Activated CD8-positive, alpha-beta T cell treated with anti-CD3 and anti-CD28 coated beads, Interleukin-2, amount 10 ng/mL, durations not matched to agents 7 days and 5 days (primary cell): ENCODE measurements around the gene TEX50. TPM values are rescaled to one million over a fixed set of nuclear protein-coding genes. Genes with fewer than 3 reads are reported as not detected.
"Not testable (repeated sequence)": the region's sequence is repeated elsewhere in the genome, so short reads cannot be mapped to it uniquely, and the experiment has no call there.

Experiments
- ATAC-seq: fragments of 150-1000 bp; cut with Tn5 transposase; one replicate; pipeline ENCODE4 v1.10.0; 2021; ENCODE audit warnings: moderate library complexity
- CTCF ChIA-PET: fragments of 350-600 bp; sonication (Branson Sonifier 250); formaldehyde crosslinking; loops from one replicate; lab custom pipeline; 2021; ENCODE audit warnings: antibody characterized with exemption; lab: Charles Lee
- POLR2A ChIA-PET: fragments of 350-600 bp; sonication (Branson Sonifier 250); formaldehyde crosslinking; loops from one replicate; lab custom pipeline; 2021; ENCODE audit warnings: antibody characterized with exemption; lab: Charles Lee
- DNase-seq: peaks from one replicate; pipeline ENCODE4 v3.0.0-alpha.2; 2020
- H3K27ac Mint-ChIP-seq: one replicate; pipeline ENCODE4 v1.8.0; 2021; ENCODE audit warnings: mild to moderate bottlenecking, mixed read lengths
- H3K27me3 Mint-ChIP-seq: one replicate; pipeline ENCODE4 v1.8.0; 2021; ENCODE audit warnings: low read depth, mixed read lengths
- H3K36me3 Mint-ChIP-seq: one replicate; pipeline ENCODE4 v1.8.0; 2021; ENCODE audit warnings: low read depth, mixed read lengths
- H3K4me1 Mint-ChIP-seq: one replicate; pipeline ENCODE4 v1.8.0; 2021; ENCODE audit warnings: low read depth, mixed read lengths
- H3K4me3 Mint-ChIP-seq: one replicate; pipeline ENCODE4 v1.8.0; 2021; ENCODE audit warnings: mild to moderate bottlenecking, mixed read lengths
- H3K9me3 Mint-ChIP-seq: one replicate; pipeline ENCODE4 v1.8.0; 2022; ENCODE audit warnings: mixed read lengths; ENCODE audit not compliant: insufficient read depth
- total RNA-seq, 2 experiments: library from RNA; stranded (reverse); gene quantifications; one replicate each; pipeline ENCODE4 v1.2.3, GENCODE V29; 2021

Gene TEX50, protein sequence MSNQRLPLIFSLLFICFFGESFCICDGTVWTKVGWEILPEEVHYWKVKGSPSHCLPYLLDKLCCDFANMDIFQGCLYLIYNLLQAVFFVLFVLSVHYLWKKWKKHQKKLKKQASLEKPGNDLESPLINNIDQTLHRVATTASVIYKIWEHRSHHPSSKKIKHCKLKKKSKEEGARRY
- total RNA-seq: not detected

DNA sequence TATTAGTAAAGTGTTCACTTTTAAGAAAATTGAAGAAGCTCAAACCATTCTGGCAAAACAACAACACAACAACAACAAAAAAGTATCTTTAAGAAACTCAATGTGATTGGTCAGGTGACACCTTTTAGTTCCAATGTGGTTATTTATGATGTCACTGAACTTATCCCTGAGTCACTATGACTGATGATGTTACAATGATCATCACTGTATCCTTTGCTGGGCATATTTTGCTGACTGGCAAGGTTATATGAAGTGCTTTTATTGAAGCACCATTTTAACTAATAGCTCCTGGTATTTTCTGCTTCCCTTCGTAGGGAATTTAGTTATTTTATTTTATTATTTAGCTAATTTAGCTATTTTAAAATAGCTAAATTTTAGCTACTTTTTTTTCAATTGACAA is at the start of gene TEX50:
Gene TEX50 (plus strand): TSS at position 223 of the 400 bp plus-strand sequence. CDS start 184 bp downstream, outside the sequence.
- Mint-ChIP-seq H3K27ac (no peak within 1 kb of the TSS), H3K27me3 (peaks cover 3% of the 10 kb centered on the region), H3K36me3 (no peaks in the 10 kb centered on the region), H3K4me1 (no peaks in the 10 kb centered on the region), H3K4me3 (no peak within 1 kb of the TSS), H3K9me3 (peaks cover 10% of the 10 kb centered on the region)
- ChIA-PET POLR2A (no interaction called here), CTCF (interaction anchor here (1.2 kb wide), 1 partner anchor 204 kb away, joined by 3 read pairs; no protein-coding TSS in a partner anchor)
- ATAC-seq: no peak
- no peak for DNase-seq

DNA sequence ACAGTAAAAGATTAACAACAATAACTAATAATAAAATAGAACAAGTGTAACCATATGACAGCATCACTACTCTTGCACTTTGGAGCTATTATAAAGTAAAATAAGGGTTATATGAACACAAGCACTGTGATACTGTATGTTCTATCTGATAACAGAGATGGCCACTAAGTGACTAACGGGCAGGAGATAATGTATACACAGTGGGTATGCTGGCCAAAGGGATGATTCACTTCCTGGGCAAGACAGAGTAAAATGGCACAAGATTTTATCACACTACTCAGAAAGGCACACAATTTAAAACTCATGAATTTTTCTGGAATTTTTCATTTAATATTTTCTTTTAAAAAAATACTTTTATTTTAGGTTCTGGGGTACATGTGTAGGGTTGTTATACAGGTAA is 44.6 kb upstream of the TEX50 start:
- no peaks in the 10 kb centered on the region for H3K36me3 Mint-ChIP-seq
- H3K4me1 Mint-ChIP-seq: no peaks in the 10 kb centered on the region
- no peak for DNase-seq

DNA sequence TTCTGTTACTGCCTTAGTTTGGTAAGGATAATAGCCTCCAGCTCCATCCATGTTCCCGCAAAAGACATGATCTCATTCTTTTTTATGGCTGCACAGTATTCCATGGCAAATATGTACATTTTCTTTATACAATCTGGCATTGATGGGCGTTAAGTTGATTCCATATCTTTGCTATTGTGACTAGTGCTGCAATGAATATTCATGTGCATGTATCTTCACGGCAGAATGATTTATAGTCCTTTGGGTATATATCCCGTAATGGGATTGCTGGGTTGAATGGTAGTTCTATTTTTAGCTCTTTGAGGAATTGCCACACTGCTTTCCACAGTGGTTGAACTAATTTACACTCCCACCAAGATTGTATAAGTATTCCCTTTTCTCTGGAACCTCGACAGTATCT is 44.0 kb upstream of the TEX50 start:
- H3K4me3 Mint-ChIP-seq, CTCF ChIA-PET, H3K9me3 Mint-ChIP-seq, ATAC-seq, DNase-seq, H3K36me3 Mint-ChIP-seq, H3K4me1 Mint-ChIP-seq, H3K27ac Mint-ChIP-seq, POLR2A ChIA-PET, H3K27me3 Mint-ChIP-seq: not testable (repeated sequence)

More for the DNA sequence above, 44.6 kb upstream of the TEX50 start:
- Mint-ChIP-seq H3K9me3 (no peaks in the 10 kb centered on the region), H3K27ac (no peak overlapping the region), H3K27me3 (peaks cover 2% of the 10 kb centered on the region), H3K4me3 (no peak overlapping the region)
- ATAC-seq: no peak
- ChIA-PET POLR2A (no interaction called here), CTCF (no interaction called here)

DNA sequence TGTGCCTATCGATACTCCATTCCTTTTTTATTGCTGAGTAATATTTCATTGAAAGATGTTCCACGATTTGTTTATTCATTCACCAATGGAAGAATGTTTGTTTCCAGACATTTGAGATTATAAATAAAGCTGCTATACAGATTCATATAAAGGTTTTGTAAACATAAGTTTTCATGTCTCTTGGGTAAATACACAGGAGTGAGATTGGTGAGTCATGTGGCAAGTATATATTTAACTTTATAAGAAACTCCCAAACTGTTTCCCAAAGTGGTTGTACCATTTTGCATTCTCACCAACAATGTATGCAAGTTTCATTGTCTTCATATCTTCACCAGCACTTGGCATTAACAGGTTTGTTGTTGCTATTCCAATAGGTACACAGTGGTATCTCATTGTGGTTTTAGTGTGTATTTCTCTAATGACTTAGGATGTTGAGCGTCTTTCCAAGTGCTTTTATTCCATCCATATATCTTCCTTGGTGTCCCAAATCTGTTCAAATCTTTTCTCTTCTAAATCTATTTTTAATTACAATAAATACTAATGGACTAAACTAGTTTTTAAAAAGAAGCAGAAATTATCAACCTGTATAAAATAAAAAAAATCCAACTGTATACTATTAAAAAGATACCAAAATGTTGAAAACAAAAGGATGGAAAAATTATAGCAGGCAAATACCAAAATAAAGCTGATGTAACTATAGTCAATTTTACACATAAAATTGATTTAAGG is 38.9 kb upstream of the TEX50 start:
- DNase-seq (no peak), ATAC-seq (no peak)
- ChIA-PET CTCF (no interaction called here), POLR2A (no interaction called here)
- Mint-ChIP-seq H3K4me1 (no peaks in the 10 kb centered on the region), H3K36me3 (no peaks in the 10 kb centered on the region), H3K4me3 (no peak overlapping the region), H3K9me3 (no peaks in the 10 kb centered on the region), H3K27ac (no peak overlapping the region), H3K27me3 (peaks cover 2% of the 10 kb centered on the region)

DNA sequence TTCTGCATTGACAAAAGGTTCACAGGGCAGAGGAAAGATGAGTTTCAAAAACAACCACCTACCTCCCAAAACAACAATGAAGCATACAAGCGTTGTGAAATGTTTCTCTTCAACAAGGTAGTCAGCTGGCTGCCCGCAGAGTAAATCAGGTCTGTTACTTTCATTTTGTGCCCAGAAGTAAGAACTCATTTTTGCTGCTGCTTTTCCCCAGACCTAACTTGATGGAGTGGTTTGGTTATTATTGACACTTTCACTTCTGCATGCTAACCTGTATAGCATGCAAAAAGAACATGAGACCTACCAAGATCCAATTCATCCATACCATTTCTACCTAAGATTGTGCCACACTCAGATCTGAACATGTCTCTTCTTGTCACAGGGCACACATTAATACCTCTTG is 33.5 kb upstream of the TEX50 start:
- Mint-ChIP-seq H3K4me3 (no peak overlapping the region), H3K9me3 (no peaks in the 10 kb centered on the region), H3K27me3 (peaks cover 6% of the 10 kb centered on the region), H3K27ac (no peak overlapping the region), H3K4me1 (no peaks in the 10 kb centered on the region), H3K36me3 (no peaks in the 10 kb centered on the region)
- POLR2A ChIA-PET: interaction anchor here (0.7 kb wide), 1 partner anchor 1072 kb away, joined by 3 read pairs; no protein-coding TSS in a partner anchor
- CTCF ChIA-PET: no interaction called here
- DNase-seq (no peak), ATAC-seq (no peak)

DNA sequence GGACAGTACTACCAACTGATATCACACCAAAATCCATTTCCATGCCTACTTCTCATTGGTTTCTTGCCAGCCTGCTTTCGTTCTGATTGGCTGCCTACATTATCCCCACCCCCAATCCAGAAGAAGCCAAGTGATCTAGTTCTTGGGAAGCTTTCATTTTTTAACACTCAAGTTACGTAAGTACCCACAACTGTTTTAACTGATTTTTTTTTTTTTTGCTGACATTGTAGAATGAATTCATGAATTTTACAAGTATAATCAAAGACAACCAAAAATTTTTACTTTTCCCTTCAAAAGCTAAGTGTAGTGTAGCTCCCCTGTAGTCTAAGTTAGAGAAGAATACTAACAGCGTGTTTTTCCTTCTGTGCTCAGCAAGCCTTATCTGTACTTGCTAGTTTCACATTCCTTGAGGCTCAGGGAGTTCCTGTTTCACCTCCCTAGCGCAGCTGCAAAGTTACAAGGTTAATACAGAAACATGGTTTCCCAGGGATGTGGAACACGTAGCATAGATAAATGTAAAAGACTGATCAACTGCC is 32.0 kb upstream of the TEX50 start, which contains the start of gene SLC9C2:
Gene SLC9C2 (minus strand): TSS at position 17 of the 536 bp plus-strand sequence. CDS start 1,296 bp downstream, outside the sequence.
- ATAC-seq (no peak), DNase-seq (no peak)
- no peaks in the 10 kb centered on the region for H3K36me3 Mint-ChIP-seq
- H3K4me1 Mint-ChIP-seq: no peaks in the 10 kb centered on the region
- no peaks in the 10 kb centered on the region for H3K9me3 Mint-ChIP-seq
- H3K27me3 Mint-ChIP-seq: peaks cover 3% of the 10 kb centered on the region
- ChIA-PET CTCF (no interaction called here), POLR2A (no interaction called here)
- H3K27ac Mint-ChIP-seq: no peak within 1 kb of the TSS
- no peak within 1 kb of the TSS for H3K4me3 Mint-ChIP-seq

DNA sequence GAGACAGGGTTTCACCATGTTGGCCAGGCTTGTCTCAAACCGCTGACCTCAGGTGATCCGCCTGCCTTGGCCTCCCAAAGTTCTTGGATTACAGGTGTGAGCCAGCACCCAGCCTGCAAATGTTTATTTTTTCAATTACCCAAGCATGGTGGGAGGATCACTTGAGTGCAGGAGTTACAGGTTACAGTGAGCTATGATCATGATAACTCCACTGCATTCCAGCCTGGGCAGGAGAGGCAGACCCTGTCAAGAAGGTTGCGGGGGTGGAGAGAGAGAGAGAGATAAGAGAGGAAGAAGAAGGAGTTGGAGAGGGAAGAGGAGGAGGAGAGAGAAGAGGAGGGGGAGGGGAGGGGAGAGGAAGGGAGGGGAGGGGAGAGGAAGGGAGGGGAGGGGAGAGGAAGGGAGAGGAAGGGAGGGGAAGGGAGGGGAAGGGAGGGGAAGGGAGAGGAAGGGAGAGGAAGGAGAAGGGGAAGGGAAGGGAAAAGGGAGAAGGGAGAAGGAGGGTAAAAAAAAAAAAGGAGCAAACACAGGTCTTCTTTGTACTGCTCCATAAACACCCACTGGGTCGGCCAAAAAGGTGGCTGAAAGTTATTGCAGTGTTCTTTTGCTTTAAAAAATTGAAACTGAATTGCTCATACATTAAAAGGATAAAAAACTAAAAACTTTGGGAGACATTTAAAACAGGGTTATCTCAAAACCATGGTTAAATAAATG is 26.5 kb upstream of the TEX50 start:
- Mint-ChIP-seq H3K27ac (no peak overlapping the region), H3K27me3 (peaks cover 3% of the 10 kb centered on the region), H3K4me3 (no peak overlapping the region), H3K9me3 (no peaks in the 10 kb centered on the region), H3K4me1 (no peaks in the 10 kb centered on the region), H3K36me3 (no peaks in the 10 kb centered on the region)
- DNase-seq (no peak), ATAC-seq (no peak)
- CTCF ChIA-PET: no interaction called here
- POLR2A ChIA-PET: no interaction called here

DNA sequence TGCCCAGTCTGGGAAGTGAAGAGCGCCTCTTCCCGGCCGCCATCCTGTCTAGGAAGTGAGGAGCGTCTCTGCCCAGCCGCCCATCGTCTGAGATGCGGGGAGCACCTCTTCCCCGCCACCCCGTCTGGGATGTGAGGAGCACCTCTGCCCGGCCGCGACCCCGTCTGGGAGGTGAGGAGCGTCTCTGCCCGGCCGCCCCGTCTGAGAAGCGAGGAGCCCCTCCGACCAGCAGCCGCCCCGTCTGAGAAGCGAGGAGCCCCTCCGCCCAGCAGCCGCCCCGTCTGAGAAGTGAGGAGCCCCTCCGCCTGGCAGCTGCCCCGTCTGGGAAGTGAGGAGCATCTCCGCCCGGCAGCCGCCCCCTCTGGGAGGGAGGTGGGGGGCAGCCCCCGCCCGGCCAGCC is 22.1 kb upstream of the TEX50 start:
- H3K36me3 Mint-ChIP-seq, H3K9me3 Mint-ChIP-seq, ATAC-seq, DNase-seq, H3K4me1 Mint-ChIP-seq, H3K27me3 Mint-ChIP-seq, H3K4me3 Mint-ChIP-seq, H3K27ac Mint-ChIP-seq, POLR2A ChIA-PET, CTCF ChIA-PET: not testable (repeated sequence)

DNA sequence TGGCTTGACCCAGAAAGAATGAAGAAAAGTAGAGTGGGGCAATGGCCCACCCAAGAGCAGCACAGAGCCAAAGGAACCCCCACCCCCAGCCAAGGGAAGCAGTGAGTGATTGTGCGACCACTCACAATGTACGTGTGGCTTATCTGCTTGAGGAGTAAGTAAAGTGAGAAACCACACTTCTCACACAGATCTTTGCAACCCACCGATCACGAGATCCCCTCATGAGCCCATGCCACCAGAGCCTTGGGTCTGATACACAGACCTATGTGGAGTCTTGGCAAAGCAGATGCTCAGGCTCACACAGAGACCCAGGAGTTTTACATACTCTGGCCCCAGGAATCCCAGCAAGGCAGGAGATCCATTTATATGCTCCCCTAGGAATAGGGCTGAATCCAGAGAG is 18.3 kb upstream of the TEX50 start:
- Mint-ChIP-seq H3K36me3 (peaks cover 9% of the 10 kb centered on the region), H3K9me3 (peaks cover 8% of the 10 kb centered on the region), H3K4me1 (no peaks in the 10 kb centered on the region), H3K4me3 (no peak overlapping the region), H3K27me3 (peaks cover 4% of the 10 kb centered on the region), H3K27ac (peak overlapping the region; percentile 48)
- ChIA-PET POLR2A (no interaction called here), CTCF (no interaction called here)
- DNase-seq (no peak), ATAC-seq (no peak)

DNA sequence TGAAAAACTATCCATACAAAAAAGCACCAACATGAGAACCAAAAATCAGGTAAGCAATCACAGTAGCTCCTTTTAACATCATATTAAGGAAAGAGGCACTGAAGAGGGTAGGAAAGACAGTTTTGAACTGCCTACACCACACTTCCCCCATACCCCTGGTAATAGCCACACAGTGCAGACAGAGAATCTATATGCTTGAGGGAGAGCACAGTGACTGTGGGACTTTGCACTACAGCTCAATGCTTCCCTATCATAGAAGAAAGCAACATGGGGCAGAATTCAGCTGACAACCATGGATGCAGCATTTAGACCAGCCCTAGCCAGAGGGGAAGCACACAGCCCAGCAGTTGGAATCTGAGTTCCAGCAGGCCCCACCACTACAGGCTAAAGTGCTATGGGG is 7.9 kb upstream of the TEX50 start:
- CTCF ChIA-PET: interaction anchor here (1.4 kb wide), 1 partner anchor 198 kb away, joined by 3 read pairs; no protein-coding TSS in a partner anchor
- POLR2A ChIA-PET: no interaction called here
- no peak overlapping the region for H3K4me3 Mint-ChIP-seq
- no peak for DNase-seq
- no peak for ATAC-seq
- no peaks in the 10 kb centered on the region for H3K36me3 Mint-ChIP-seq
- no peaks in the 10 kb centered on the region for H3K9me3 Mint-ChIP-seq
- H3K27ac Mint-ChIP-seq: no peak overlapping the region
- no peaks in the 10 kb centered on the region for H3K4me1 Mint-ChIP-seq
- H3K27me3 Mint-ChIP-seq: peaks cover under 1% of the 10 kb centered on the region

DNA sequence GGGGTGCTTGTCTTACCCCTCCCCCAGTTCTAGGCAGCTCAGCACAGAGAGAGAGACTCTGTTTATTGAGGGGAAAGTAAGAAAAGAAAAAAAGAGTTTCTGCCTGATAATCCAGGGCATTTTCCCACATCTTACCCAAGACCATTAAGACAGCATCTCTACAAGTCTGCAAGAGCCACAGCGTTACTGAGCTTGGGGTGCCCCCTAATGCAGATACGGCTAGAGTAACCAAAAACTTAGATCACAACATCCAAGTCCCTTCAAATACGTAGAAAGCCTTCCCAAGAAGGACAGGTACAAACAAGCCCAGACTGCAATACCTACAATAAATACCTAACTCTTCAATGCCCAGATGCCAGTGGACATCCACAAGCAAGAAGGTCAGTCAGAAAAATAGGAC is 6.2 kb upstream of the TEX50 start:
- DNase-seq (peak; percentile 23), ATAC-seq (no peak)
- Mint-ChIP-seq H3K4me1 (no peaks in the 10 kb centered on the region), H3K4me3 (no peak overlapping the region), H3K36me3 (no peaks in the 10 kb centered on the region), H3K27ac (no peak overlapping the region), H3K27me3 (peaks cover 3% of the 10 kb centered on the region), H3K9me3 (peaks cover 5% of the 10 kb centered on the region)
- POLR2A ChIA-PET: no interaction called here
- CTCF ChIA-PET: no interaction called here
